Spinal cord (tissue), 10 donors: ENCODE results near the gene PYHIN1. TPM values are rescaled to one million over a fixed set of nuclear protein-coding genes. Genes with fewer than 3 reads are reported as not detected.

Source experiments
- DNase-seq, 6 donors: peaks; one replicate each; pipeline versions ENCODE4 v3.0.0 to v3.0.0-alpha.2; 2013 to 2015; ENCODE audit warnings: low spot score in 6 of 6, low read depth in 4 of 6
- H3K27ac ChIP-seq: one replicate; pipeline ENCODE4 v1.5.1; 2013; ENCODE audit warnings: low read depth, low read length, control low read depth
- H3K27me3 ChIP-seq: one replicate; pipeline ENCODE4 v1.6.1; 2013; ENCODE audit warnings: low read length; ENCODE audit not compliant: control insufficient read depth, insufficient read depth
- H3K36me3 ChIP-seq: one replicate; pipeline ENCODE4 v1.6.1; 2013; ENCODE audit warnings: low read length; ENCODE audit not compliant: control insufficient read depth, insufficient read depth
- H3K4me1 ChIP-seq: one replicate; pipeline ENCODE4 v1.6.1; 2013; ENCODE audit warnings: low read length; ENCODE audit not compliant: control insufficient read depth, insufficient read depth
- H3K4me3 ChIP-seq: one replicate; pipeline ENCODE4 v1.5.1; 2013; ENCODE audit warnings: low read depth, low read length, control low read depth
- H3K9me3 ChIP-seq: one replicate; pipeline ENCODE4 v1.6.1; 2013; ENCODE audit warnings: low read length; ENCODE audit not compliant: control insufficient read depth, insufficient read depth
- WGBS: methylation state at CpG from one replicate; pipeline ENCODE4 v1.1.5; 2013; ENCODE audit warnings: missing lambda C conversion rate; ENCODE audit not compliant: insufficient coverage; 5-methylcytosine and 5-hydroxymethylcytosine counted together
- polyA plus RNA-seq, 2 donors: library from polyadenylated mRNA; unstranded; fragments of 120-200 nt; gene quantifications; one replicate each; pipeline ENCODE4 v1.2.1, GENCODE V29; 2013; ENCODE audit not compliant: insufficient read length in 2 of 2
- total RNA-seq, 2 donors: library from RNA; depleted of rRNA in 1 of 2; stranded (reverse); fragments of 120-200 nt in 1 of 2; fragments of >200 nt in 1 of 2; gene quantifications; one replicate each; pipeline versions ENCODE4 v1.2.3 to v1.2.4, GENCODE V29; 2013 to 2014
- donor health status: healthy.

The PYHIN1 gene
- total and polyA plus RNA-seq, 4 donors = 0.30 TPM; not detected in 3

DNA sequence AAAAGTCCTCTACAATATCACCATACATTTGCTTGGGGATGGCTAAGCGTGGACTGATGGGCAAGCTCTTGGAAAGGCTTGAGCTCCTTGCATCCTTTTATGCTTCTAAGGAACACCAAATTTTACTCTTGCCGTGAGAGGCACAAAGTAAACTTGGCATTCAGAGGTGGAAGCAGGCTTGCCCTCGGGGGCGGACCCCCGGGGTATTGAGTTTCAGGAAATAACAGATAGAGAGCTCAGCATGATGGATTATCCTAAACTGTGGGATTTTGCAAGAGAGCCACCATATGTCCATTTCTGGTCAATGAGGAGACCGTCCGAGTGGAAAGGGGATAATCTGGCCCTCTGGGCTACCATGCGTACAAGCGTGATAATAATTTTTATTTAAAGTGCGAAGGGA is 92.4 kb downstream of the PYHIN1 start:
- H3K36me3 ChIP-seq = no peaks in the 10 kb centered on the region
- no peak overlapping the region for H3K27ac ChIP-seq
- no peak for DNase-seq
- no peak overlapping the region for H3K4me3 ChIP-seq
- WGBS = 95% methylated on average over 5 of the region's 10 CpGs
- no peaks in the 10 kb centered on the region for H3K4me1 ChIP-seq
- H3K9me3 ChIP-seq = no peaks in the 10 kb centered on the region
- no peaks in the 10 kb centered on the region for H3K27me3 ChIP-seq

DNA sequence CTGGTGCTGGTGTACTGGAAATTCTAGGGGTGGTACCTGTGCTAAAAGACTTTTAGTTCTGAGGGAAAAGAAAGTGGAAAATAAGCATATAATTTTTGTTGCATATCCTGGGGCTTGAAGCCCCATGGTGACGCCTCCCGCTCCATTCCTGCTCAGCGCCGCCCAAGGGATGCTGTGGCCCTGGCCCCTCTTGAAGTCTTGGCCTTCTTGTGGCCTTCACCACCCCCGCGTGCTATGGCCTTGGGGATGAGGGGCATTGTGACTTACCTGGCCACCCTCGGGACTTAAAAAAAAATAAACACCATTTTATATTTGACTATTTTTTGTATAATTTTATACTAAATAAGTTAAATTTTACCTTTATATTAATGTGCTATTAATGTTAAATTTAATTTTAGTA is 93.7 kb downstream of the PYHIN1 start:
- Histone ChIP-seq H3K4me3 (no peak overlapping the region), H3K4me1 (no peaks in the 10 kb centered on the region), H3K27ac (no peak overlapping the region), H3K9me3 (peaks cover 2% of the 10 kb centered on the region), H3K36me3 (no peaks in the 10 kb centered on the region), H3K27me3 (no peaks in the 10 kb centered on the region)
- no peak for DNase-seq
- 93% methylated on average over 4 of the region's 7 CpGs for WGBS

Other genes with a start within 250 kb of the PYHIN1 start
- 10 to 100 TPM in 1 of 2 donors, 1 to 10 TPM in 1; 4.7 to 15.4 TPM for gene SPTA1, start 244.8 kb upstream of the PYHIN1 start, total RNA-seq
- gene SPTA1, start 244.8 kb upstream of the PYHIN1 start, polyA plus RNA-seq = under 1 TPM; 0.57 to 0.78 TPM
- gene OR6K2, start 230.9 kb upstream of the PYHIN1 start, total RNA-seq = not detected
- not detected for gene OR6K2, start 230.9 kb upstream of the PYHIN1 start, polyA plus RNA-seq
- not detected for gene OR6K3, start 210.8 kb upstream of the PYHIN1 start, total RNA-seq
- gene OR6K3, start 210.8 kb upstream of the PYHIN1 start, polyA plus RNA-seq = not detected
- gene OR6K6, start 176.8 kb upstream of the PYHIN1 start, total RNA-seq = not detected
- not detected for gene OR6K6, start 176.8 kb upstream of the PYHIN1 start, polyA plus RNA-seq
- gene OR6N1, start 159.4 kb upstream of the PYHIN1 start, total RNA-seq = not detected
- gene OR6N1, start 159.4 kb upstream of the PYHIN1 start, polyA plus RNA-seq = not detected
- gene OR6N2, start 150.3 kb upstream of the PYHIN1 start, total RNA-seq = not detected
- not detected for gene OR6N2, start 150.3 kb upstream of the PYHIN1 start, polyA plus RNA-seq
- gene MNDA, start 100.2 kb upstream of the PYHIN1 start, total RNA-seq = 10 to 100 TPM in 1 of 2 donors, 1 to 10 TPM in 1; 4.4 to 38.1 TPM
- gene MNDA, start 100.2 kb upstream of the PYHIN1 start, polyA plus RNA-seq = 1 to 10 TPM; 3.3 to 5.0 TPM
- gene IFI16, start 78.4 kb downstream of the PYHIN1 start, total RNA-seq = 10 to 100 TPM; 23.9 to 29.5 TPM
- gene IFI16, start 78.4 kb downstream of the PYHIN1 start, polyA plus RNA-seq = 10 to 100 TPM; 32.5 to 34.7 TPM
- 1 to 10 TPM; 1.5 to 2.8 TPM for gene AIM2, start 145.2 kb downstream of the PYHIN1 start, total RNA-seq
- 1 to 10 TPM; 3.4 to 4.3 TPM for gene AIM2, start 145.2 kb downstream of the PYHIN1 start, polyA plus RNA-seq
- 100 to 1,000 TPM in 1 of 2 donors, 10 to 100 TPM in 1; 46.4 to 120 TPM for gene CADM3, start 240.1 kb downstream of the PYHIN1 start, total RNA-seq
- gene CADM3, start 240.1 kb downstream of the PYHIN1 start, polyA plus RNA-seq = 100 to 1,000 TPM; 243 to 263 TPM